Left colon (tissue), 2 donors: Measurements from ENCODE around the gene TMEM167B. TPM values are rescaled to one million over a fixed set of nuclear protein-coding genes. Genes with fewer than 3 reads are reported as not detected.

Source experiments
- ATAC-seq: fragments of 200-7000 bp; cut with Tn5 transposase; one replicate; pipeline ENCODE4 v1.9.1; 2020; ENCODE audit warnings: mild to moderate bottlenecking, moderate library complexity
- DNase-seq, 2 donors: peaks; one replicate each; pipeline ENCODE4 v3.0.0-alpha.2; 2020
- intact Hi-C, 2 donors: fragments of 100-400 bp; cut with DNase I in 1 of 2; cut with micrococcal nuclease in 1 of 2; formaldehyde crosslinking; loops; one replicate each; pipeline versions ENCODE4 v1.11.2 to v1.14.0; 2022; cut with DNase I, micrococcal nuclease
- total RNA-seq, 2 donors: library from RNA; stranded (reverse); fragmentation: NEBNext Ultra II Directional; extraction: Animal tissue kit (Norgen Biotek cat#: 25700); gene quantifications; one replicate each; pipeline ENCODE4 v1.2.1, GENCODE V29; 2021
- donor health status: DM: no; HTN: no; CAD: no.
- donor health status: DM: yes; HTN: yes; CAD: no.

TMEM167B gene
- total RNA-seq, 2 donors from 2014 or later, result 41.2 to 48.2 TPM

DNA sequence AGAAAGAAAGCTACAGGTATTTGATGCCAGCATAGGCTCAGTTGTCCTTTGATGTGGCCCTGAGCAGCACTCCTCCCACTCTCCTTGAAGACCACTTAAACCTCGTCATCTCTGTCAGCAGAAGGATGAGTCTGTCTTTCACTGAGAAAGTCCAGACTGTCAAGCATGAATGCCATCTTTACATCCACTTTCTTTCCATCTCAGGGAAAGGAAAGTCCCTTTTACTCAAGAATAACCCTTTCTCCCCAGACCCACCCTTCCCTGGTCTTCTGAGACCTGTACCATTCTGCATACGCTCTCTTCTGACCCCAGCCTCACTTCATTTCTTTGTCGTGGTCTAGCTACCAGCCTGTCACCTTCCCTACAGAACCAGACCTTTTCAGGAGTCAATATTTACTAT lies 19.3 kb downstream of the TMEM167B start:
- DNase-seq (no peak), ATAC-seq (no peak)
- intact Hi-C loops, result no loop called here

DNA sequence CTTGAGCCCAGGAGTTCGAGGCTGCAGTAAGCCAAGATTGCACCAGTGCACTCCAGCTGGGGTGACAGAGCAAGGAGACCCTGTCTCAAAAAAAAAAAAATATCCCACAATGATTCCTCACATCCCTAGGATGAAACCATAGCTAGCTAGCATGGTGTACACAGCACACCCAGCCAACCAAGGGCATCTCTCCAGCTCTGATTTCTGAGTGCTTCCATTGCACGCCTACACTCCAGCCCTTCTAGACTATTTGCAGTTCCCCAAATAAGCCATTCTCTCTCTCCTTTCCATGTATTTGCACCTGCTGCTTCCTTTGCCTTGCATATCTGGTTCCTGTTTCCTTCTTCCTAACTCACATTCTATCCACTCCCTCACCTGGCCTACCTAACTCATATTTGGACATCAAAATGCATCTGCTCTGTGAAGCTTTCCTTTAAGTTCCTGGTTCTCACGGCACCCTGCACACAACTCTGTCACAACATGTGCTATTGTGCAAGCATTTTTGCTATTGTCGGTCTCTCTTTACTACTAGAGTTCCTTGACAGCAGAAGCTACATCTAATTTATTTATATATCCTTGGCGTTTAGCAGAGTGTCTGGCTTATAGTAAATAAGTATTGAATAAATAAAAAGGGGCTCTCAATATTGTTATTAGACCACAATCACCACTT lies 21.0 kb downstream of the TMEM167B start:
- intact Hi-C loops, result no loop called here
- DNase-seq, result no peak
- no peak for ATAC-seq

DNA sequence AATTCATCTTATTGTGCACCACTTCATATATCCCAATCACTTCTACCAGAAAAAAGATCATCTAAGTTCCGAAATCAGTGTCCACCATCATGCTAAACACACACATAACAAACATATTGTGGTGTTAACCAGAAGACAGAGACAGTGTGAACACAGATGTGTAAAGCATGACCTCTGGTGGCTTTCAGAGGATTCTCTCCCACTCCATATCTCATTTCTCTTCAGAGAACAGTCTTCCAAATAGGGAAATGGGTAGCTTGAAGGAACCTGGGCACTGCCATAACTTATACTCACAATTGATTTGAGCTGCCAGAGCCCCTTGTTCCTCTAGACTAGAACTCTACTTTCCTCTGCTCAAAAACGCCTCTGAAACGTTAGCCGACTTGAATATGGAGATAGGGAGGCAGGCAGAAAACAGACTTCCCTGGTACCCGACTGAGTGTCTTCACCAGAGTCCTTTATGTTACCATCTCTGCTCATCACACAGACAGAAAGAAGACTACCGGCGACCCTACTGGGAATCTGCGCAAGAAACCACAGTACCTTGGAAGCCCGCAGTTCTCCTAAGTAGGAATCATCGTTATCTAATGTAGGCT lies 21.6 kb downstream of the TMEM167B start:
- ATAC-seq (peak; percentile 34), DNase-seq (no peak)
- intact Hi-C loops, result no loop called here

DNA sequence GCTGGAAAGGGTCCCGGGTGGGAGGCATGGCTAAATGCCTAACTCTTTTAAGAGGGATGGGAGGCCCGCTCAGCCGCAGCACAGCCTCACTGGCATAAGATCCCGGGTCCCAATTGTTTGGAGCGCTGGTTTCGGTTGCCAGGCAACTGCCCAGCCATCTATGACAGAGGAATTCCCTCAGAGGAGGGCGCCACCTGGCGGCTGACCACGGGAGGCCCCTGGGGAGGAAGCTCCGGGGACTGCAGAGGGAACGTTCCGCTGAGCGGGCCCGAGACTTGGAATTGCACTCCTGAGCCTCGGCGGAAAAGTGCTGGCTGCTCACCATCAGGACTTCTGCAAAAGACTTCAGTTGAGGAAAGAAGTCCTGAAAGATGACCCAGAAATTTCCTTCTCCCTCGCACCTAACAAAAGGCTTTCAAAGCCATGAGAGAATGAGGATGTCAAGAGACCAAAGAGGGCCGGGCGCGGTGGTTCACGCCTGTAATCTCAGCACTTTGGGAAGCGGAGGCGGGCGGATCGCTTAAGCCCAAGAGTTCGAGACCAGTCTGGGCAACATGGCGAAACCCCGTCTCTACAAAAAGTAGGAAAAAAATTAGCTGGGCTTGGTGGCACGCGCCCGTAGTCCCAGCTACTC lies 22.2 kb downstream of the TMEM167B start:
- intact Hi-C loops, result no loop called here
- peak; percentile 92 to 96 for DNase-seq
- ATAC-seq, result peak; percentile 70

DNA sequence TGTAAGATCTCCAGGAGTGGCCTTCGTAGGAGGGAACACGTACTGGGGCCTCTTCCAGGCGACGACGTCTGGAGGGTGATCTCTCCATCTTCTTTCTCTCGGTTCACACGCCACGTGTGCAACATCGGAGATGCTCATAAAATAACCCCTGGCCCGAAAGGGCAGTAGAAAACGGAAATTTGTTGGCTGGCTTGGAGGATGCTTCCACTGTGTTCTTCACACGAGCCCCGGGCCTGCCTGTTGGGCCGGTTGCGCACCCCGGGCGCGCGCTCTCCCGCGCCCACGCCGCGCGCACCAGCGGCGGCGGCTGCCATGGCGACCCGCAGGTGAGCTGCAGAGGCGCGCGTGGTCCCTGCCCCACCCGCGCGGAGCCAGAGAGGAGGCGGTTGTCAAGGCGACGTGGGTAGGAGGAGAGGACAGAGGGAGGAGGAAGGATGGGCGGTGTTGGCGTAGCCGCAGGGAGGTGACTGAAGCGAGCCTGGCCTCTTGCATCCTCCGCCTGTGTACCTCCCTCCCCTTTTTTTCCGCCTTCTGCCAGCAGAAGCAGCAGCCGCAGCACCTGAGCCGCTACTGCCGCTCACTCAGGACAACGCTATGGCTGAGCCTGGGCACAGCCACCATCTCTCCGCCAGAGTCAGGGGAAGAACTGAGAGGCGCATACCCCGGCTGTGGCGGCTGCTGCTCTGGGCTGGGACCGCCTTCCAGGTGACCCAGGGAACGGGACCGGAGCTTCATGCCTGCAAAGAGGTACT lies 23.2 kb downstream of the TMEM167B start, which contains the start of gene ELAPOR1:
TSS of gene ELAPOR1 (plus strand) at position 526 of the 752 bp plus-strand sequence. CDS start at position 595, 69 bp downstream.
- DNase-seq (peak; percentile 82 to 90), ATAC-seq (peak; percentile 81)
- intact Hi-C loops, result no loop called here

DNA sequence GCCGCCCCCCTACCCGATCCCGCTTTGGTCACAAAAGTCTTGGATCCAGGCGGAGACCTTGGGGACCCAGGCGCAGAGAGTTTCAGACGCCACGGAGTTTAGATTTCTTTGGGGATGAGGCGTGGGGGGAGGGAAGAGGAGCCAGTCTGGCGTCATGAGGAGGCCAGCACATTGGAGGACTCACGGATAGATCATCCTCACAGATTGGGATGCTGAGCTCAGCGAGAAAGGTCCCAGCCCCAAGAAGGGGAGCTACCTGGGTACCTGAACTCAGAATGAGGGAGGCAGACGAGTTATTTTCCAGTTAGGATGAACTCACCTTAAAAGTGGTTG lies 23.7 kb downstream of the TMEM167B start:
- ATAC-seq (peak; percentile 18), DNase-seq (no peak)
- intact Hi-C loops, result no loop called here

DNA sequence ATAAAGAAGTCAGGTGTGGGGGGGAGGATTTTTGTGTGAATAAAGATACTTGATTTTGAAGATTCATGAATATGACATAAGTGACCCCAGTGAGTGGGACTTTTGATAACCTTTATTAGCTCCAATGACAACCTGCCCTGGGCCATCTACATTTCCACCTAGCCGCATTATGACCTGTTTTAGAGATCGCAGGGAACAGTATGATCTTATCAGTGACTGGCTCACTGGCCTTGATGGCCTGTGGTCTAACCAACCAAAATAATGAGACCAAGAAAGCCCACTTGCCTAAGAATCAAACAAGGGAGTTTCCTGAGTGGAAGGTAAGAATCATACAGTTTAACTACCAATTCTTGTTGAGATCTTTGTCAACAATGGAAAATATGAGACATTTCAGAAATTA lies 25.1 kb downstream of the TMEM167B start:
- intact Hi-C loops, result no loop called here
- ATAC-seq (no peak), DNase-seq (no peak)

DNA sequence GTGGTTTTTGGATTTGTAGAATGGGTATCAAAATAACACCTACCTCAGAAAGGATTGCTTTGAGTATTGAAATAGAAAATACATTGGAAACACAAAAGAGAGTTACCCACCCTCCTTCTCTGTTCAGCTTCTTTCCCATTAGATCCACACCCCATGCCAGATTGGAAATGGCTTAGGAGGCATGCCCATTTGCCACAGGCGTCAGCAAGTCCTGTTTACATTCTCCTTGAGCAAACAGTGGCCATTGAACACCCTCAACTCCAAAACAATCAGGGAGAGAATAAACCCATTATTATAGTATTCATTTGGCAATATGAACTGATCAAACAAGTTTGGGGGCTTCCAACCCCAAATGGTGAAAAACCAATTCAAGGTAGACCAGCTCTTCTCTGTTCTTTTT lies 25.7 kb downstream of the TMEM167B start:
- intact Hi-C loops, result no loop called here
- ATAC-seq, result peak; percentile 46
- no peak for DNase-seq

DNA sequence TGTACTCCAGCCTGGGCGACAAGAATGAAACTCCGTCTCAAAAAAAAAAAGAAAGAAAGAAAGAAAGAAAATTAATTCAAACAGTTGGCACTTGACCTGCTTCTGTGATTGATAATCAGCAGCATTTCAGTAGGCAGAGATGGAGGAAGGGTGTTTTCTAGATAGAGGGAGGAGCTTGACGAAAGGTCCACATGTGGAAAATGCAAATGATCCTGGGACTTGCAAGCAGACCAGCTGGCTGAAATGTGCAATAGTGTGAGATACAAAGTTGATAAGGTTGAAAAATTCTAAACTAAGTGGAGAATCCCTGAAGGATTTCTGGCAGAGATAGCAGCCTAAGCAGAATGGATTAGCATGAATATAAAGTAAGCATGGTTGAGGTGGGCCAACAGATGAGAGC lies 27.5 kb downstream of the TMEM167B start:
- intact Hi-C loops, result no loop called here

DNA sequence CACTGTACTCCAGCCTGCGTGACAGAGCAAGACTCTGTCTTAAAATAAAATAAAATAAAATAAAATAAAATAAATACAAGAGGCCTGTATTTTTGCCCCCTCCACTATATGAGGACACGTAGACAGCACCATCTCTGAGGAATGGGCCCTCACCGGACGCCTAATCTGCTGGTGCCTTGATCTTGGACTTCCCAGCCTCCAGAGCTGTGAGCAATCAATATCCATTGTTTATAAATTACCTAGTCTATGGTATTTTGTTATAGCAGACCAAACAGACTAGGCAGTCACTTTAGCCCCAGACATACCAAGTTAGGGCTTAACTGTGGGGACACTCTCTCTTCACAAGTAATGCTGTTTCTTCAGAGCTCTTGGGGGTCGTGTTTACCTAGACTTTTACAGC lies 29.8 kb downstream of the TMEM167B start:
- no peak for DNase-seq
- intact Hi-C loops, result no loop called here
- ATAC-seq, result no peak

More for the DNA sequence above, 27.5 kb downstream of the TMEM167B start:
- ATAC-seq (no peak), DNase-seq (no peak)

DNA sequence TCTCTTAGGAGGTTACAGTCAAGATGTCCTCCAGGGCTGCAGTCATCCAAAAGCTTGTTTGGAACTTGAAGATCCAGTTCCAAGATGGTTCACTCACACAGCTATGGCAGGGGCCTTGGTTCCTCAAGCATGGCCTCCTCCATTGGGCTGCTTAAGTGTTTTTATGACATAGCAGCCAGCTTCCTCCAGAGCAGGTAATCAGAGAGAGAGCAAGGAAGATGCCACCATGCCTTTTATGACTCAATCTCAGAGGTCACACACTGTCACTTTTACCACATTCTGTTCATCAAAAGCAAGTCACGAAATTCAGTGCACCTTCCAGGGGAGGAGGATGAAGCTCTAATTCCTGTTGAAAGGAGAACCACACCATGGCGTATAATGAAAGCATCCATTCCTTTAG lies 40.5 kb downstream of the TMEM167B start:
- intact Hi-C loops, result no loop called here

DNA sequence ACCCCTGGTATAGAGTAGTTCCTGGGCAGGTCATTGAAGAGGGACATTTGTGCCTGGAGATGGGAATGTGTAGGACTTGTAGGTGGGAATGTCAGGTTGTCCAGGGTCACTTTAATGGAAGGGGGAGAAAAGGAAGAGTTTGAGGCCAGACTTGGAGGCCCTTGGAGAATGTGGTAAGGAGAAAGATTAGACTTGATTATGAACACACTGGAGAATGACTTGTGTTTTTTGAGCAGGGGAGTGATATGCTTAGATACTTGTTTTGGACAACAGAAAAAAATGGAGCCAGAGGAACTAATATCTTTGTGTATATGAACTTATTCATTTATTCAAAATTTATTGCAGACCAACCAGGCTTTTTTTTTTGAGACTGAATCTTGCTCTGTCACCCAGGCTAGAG lies 41.2 kb downstream of the TMEM167B start:
- intact Hi-C loops, result no loop called here
- DNase-seq, result no peak
- ATAC-seq, result no peak

More for the DNA sequence above, 40.5 kb downstream of the TMEM167B start:
- ATAC-seq (no peak), DNase-seq (no peak)

DNA sequence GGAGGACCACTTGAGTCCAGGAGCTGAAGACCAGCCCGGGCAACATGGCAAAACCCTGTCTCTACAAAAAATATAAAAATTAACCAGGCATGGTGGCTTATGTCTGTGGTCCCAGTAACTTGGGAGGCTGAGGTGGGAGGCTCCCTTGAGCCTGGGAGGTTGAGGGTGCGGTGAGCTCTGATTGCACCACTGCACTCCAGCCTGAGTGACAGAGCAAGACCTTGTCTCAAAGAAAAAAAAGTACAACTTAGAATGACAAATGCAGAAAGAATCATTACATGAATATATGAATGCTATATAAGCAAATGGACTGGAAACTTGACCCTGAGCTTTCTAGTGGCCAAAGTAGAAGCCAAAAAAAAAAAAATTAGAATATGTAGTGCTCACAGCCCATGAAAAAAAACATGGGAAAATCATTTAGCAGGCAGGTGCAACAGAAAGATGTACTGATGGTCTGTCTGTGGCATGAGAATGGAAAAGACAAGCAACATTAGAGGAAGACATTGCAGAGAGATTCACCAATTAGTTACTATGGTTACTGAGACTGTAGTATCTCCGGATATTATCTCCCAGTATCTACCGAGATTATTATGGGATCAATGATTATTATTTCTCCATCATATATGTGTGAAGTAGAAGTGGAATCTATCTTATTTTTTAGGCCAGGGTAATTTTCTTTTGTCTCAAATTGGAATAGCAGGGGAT lies 42.6 kb downstream of the TMEM167B start:
- DNase-seq (no peak), ATAC-seq (no peak)

DNA sequence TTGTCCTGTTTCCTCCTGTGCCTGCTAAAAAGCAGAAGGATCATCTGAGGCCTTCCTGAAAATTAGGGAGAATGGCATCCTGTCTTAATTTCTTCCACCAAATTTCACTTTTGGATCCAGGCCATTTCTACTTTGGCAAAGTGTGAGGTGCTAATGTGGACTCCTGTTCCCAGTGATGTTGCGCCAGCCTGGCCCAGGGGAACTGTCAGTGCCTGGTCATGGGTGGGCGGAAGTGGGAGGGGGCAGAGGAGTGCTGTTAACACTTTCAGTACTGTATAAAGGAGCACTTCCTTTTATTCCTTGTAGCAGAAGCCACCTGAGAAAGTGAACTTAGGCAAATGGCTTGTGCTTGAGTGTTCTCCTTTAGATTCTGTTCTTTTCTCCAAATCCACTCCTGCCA lies 43.3 kb downstream of the TMEM167B start:
- ATAC-seq (peak; percentile 16), DNase-seq (peak; percentile 48 to 71)
- intact Hi-C loops, result no loop called here

More for the DNA sequence above, 42.6 kb downstream of the TMEM167B start:
- intact Hi-C loops, result no loop called here

DNA sequence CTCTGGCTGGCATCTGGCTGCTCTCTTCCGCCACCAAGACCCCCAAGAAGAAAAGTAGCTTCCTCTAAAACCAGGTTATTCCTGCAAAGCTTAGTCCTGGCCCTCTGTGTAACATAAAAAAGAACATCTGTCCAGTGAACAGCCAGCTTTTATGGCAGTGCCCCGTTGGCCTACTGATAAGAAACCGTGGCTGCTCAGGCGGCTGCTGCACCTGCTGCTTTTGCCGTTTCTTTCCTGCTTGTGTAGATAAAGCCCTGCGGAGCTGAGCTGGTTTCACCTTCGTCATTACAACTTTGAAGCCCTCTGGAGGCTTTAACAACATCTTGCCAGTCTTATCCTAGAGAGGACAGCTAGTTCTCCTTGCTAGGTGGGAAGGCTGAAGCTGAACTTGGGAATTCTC lies 43.9 kb downstream of the TMEM167B start:
- intact Hi-C loops, result no loop called here
- peak; percentile 70 for ATAC-seq
- DNase-seq, result peak; percentile 76 to 84

DNA sequence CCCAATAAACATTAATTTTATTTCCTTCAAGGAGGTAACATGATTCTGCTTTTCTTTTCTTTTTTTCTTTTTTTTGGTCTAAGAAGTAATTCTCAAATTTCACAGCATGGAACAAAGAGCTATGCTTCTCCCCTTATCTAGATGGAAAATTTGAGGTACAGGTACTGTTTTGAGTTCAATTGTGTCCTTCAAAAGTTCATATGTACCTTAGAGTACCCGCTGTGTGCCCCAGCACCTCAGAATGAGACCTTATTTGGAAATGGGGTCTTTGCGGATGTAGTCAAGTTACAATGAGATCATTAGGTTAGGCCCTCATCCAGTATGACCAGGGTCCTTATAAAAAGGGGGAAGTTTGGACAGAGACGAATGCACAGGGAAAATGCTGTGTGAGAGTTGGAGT lies 45.4 kb downstream of the TMEM167B start:
- no peak for ATAC-seq
- no peak for DNase-seq
- intact Hi-C loops, result no loop called here

DNA sequence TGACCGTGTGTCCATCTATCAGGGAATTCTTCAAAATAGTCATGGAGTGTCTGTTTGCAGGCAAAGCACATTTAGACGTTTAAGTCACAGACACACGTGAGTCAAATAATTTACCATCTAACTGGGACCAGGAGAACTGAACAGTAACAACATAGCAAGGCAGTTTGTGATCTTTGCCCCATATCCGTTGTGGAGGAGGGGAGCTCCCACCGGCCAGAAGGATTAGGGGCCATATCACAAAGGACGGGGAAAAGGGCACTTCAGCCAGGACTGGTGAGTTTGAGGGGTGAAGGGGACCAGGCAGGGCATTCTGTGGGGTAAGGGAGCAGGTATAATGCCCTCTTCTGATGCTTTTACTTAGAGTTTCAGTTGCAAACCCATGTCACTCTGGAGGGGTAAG lies 46.2 kb downstream of the TMEM167B start:
- peak in 1 of 2 donors; percentile 38 for DNase-seq
- intact Hi-C loops, result no loop called here
- ATAC-seq, result peak; percentile 30

DNA sequence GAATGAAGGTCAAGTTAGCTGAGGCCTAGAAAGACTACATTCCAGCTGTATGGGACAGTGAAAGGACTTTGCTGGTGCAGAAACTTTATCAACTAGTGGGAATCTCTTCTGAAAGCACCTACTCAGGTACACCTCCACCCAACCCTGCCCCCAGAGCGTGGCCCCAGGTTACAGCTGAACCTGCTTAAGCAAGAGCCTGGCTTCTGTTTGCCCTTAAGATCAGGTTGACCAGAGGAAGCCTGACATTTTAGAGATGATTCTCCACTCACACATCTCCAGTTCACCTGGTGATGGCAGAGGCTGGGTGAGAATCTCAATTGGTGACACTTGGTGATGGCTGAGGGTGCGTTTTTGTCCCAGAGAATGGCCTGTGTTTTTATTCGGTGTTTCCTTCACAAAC lies 47.4 kb downstream of the TMEM167B start:
- intact Hi-C loops, result no loop called here
- peak in 1 of 2 donors; percentile 49 for DNase-seq
- peak; percentile 1 for ATAC-seq

DNA sequence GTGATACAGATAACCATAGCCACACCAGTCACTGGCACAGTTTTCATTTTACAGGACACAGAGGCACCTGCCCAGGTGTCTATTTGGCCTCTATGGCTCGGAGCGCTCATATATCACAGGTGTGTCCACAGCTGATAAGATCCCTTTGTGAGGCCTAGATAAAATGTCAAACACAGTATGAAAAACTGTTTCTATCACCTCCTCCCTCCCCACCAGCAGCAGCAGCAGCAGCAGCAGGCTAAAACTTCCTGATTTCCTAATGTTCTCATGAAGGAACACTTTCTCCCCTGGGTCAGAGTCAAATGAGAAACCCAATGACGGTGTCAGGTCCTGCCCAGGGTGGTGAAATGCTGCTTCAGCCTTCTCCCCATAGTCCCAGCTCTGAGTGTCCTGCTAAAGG lies 47.8 kb downstream of the TMEM167B start:
- intact Hi-C loops, result no loop called here
- peak; percentile 66 for ATAC-seq

More for the DNA sequence above, 47.8 kb downstream of the TMEM167B start:
- peak; percentile 51 to 72 for DNase-seq
